HCT116 (cell line): Measurements from ENCODE around the gene VIPR1. TPM values are rescaled to one million over a fixed set of nuclear protein-coding genes. Genes with fewer than 3 reads are reported as not detected.
A peak's percentile ranks its signal among the peaks of the same experiment; 100 is the strongest.

Experiments
- ATAC-seq: fragments of 200-7000 bp; cut with Tn5 transposase; 2 replicates; pipeline ENCODE4 v1.9.1; 2020; ENCODE audit warnings: mild to moderate bottlenecking, moderate library complexity
- BruUV-seq: library from RNA; stranded (reverse); fragments of 400-500 nt; replicated peaks from 2 replicates; lab custom pipeline; 2021; lab: Mats Ljungman, UMichigan
- CTCF ChIA-PET: fragments of 300-600 bp; sonication (Branson Sonifier 250); formaldehyde crosslinking; loops from one replicate; lab custom pipeline; 2021; ENCODE audit warnings: antibody characterized with exemption; lab: Charles Lee
- POLR2A ChIA-PET: fragments of 300-600, 350-600 bp; sonication (Branson Sonifier 250); formaldehyde crosslinking; loops from one replicate; lab custom pipeline; 2021; ENCODE audit warnings: antibody characterized with exemption; lab: Charles Lee
- RAD21 ChIA-PET, 2 experiments: fragments of 300-600 bp; sonication (Branson Sonifier 250); formaldehyde crosslinking; loops; one replicate each; lab custom pipeline; 2023; ENCODE audit warnings: low total read pairs in 2 of 2; ENCODE audit not compliant: uncharacterized antibody in 2 of 2, unreplicated experiment in 2 of 2, low non-redundant PET in 1 of 2; lab: Charles Lee
- DNase-seq: peaks from one replicate; pipeline ENCODE4 v3.0.0-alpha.2; 2010; ENCODE audit warnings: low read depth, low spot score
- H2AFZ ChIP-seq: fragments of 200-600 bp; shearing (Covaris generic), sonication (generic); 2 replicates; pipeline ENCODE4 v1.6.1; 2017; ENCODE audit warnings: low read depth, mixed run types, mixed read lengths, antibody characterized with exemption, low read length; ENCODE audit not compliant: poor library complexity, severe bottlenecking
- H3K27ac ChIP-seq: 2 replicates; pipeline ENCODE4 v1.5.1; 2012; ENCODE audit warnings: low read depth, low read length
- H3K27me3 ChIP-seq: fragments of 200-600 bp; sonication (generic); 2 replicates; pipeline ENCODE4 v1.6.1; 2016; ENCODE audit warnings: mixed run types, low read length, mixed read lengths; ENCODE audit not compliant: insufficient read depth
- H3K36me3 ChIP-seq, 2 experiments: fragments of 200-500 bp in 1 of 2; fragments of 200-600 bp in 1 of 2; sonication (Bioruptor generic) in 1 of 2; sonication (generic) in 1 of 2; 2 replicates each; pipeline versions ENCODE4 v1.5.1 to v1.6.1; 2014 to 2016; ENCODE audit warnings: low read length in 2 of 2, inconsistent platforms in 1 of 2, mixed read lengths in 1 of 2, mixed run types in 1 of 2; ENCODE audit not compliant: insufficient read depth in 2 of 2, control insufficient read depth in 1 of 2
- H3K4me1 ChIP-seq, 2 experiments: fragments of 200-600 bp in 1 of 2; sonication (generic) in 1 of 2; 2 replicates each; pipeline versions ENCODE4 v1.5.1 to v1.6.1; 2012 to 2017; ENCODE audit warnings: low read length in 2 of 2, inconsistent platforms in 1 of 2, mild to moderate bottlenecking in 1 of 2, mixed read lengths in 1 of 2, mixed run types in 1 of 2, moderate library complexity in 1 of 2; ENCODE audit not compliant: insufficient read depth in 2 of 2, control insufficient read depth in 1 of 2
- H3K4me2 ChIP-seq: fragments of 200-600 bp; sonication (generic); 2 replicates; pipeline ENCODE4 v1.6.1; 2017; ENCODE audit warnings: mixed run types, low read length, mixed read lengths
- H3K4me3 ChIP-seq, 2 experiments: fragments of 200-600 bp in 1 of 2; sonication (generic) in 1 of 2; replicated peaks in 1 of 2; 2 replicates each; pipeline ENCODE4 v1.5.1; 2011 to 2016; ENCODE audit warnings: low read length in 2 of 2, control low read depth in 1 of 2, low read depth in 1 of 2, mild to moderate bottlenecking in 1 of 2, mixed read lengths in 1 of 2, mixed run types in 1 of 2
- H3K79me2 ChIP-seq: fragments of 200-600 bp; sonication (generic); 2 replicates; pipeline ENCODE4 v1.6.1; 2017; ENCODE audit warnings: mild to moderate bottlenecking, mixed run types, low read length, moderate library complexity, mixed read lengths; ENCODE audit not compliant: insufficient read depth
- H3K9ac ChIP-seq: fragments of 200-600 bp; sonication (generic); 2 replicates; pipeline ENCODE4 v1.6.1; 2016; ENCODE audit warnings: low read length, mixed read lengths
- H3K9me2 ChIP-seq: fragments of 200-600 bp; sonication (generic), shearing (Covaris generic); 2 replicates; pipeline ENCODE4 v1.6.1; 2017; ENCODE audit warnings: mixed run types, mild to moderate bottlenecking, moderate library complexity; ENCODE audit not compliant: insufficient read depth
- H3K9me3 ChIP-seq, 2 experiments: fragments of 200-500 bp in 1 of 2; fragments of 200-600 bp in 1 of 2; sonication (Bioruptor generic) in 1 of 2; sonication (generic) in 1 of 2; 2 replicates each; pipeline ENCODE4 v1.6.1; 2014 to 2017; ENCODE audit warnings: low read length in 2 of 2, mixed read lengths in 2 of 2, inconsistent platforms in 1 of 2, low read depth in 1 of 2, mild to moderate bottlenecking in 1 of 2, mixed run types in 1 of 2, moderate library complexity in 1 of 2; ENCODE audit not compliant: control insufficient read depth in 1 of 2, insufficient read depth in 1 of 2
- H4K20me1 ChIP-seq: fragments of 200-600 bp; sonication (generic), shearing (Covaris generic); 2 replicates; pipeline ENCODE4 v1.6.1; 2017; ENCODE audit warnings: mixed run types, mild to moderate bottlenecking, moderate library complexity; ENCODE audit not compliant: insufficient read depth
- EZH2 ChIP-seq: fragments of 200-600 bp; sonication (generic); IDR thresholded peaks from 2 replicates; pipeline ENCODE4 v1.6.1; 2017; ENCODE audit warnings: antibody characterized with exemption, mixed run types
- FOSL1 ChIP-seq: IDR thresholded peaks from 2 replicates; pipeline ENCODE4 v1.6.1; 2012; ENCODE audit warnings: low read depth
- JUND ChIP-seq: IDR thresholded peaks from 2 replicates; pipeline ENCODE4 v1.6.1; 2012
- MAX ChIP-seq: IDR thresholded peaks from 2 replicates; pipeline ENCODE4 v1.6.1; 2012
- POLR2A ChIP-seq: IDR thresholded peaks from 2 replicates; pipeline ENCODE4 v1.7.0; 2011; ENCODE audit warnings: borderline replicate concordance; ENCODE audit not compliant: insufficient read depth, insufficient read length; ENCODE audit errors: extremely low read depth
- POLR2AphosphoS5 ChIP-seq: IDR thresholded peaks from 2 replicates; pipeline ENCODE4 v1.6.1; 2011; ENCODE audit warnings: mild to moderate bottlenecking, low read depth, low read length, moderate library complexity
- RAD21 ChIP-seq: IDR thresholded peaks from 2 replicates; pipeline ENCODE4 v1.6.1; 2012; ENCODE audit warnings: low read depth, mild to moderate bottlenecking
- SP1 ChIP-seq: IDR thresholded peaks from 2 replicates; pipeline ENCODE4 v1.6.1; 2012; ENCODE audit warnings: low read depth
- ZFX ChIP-seq: fragments of 450-650 bp; IDR thresholded peaks from 2 replicates; pipeline ENCODE4 v1.6.1; 2017
- intact Hi-C: fragments of 100-400 bp; cut with micrococcal nuclease; formaldehyde crosslinking; loops from 2 replicates; pipeline ENCODE4 v1.10.0; 2022
- total RNA-seq: library from RNA; stranded (reverse); gene quantifications from one replicate; pipeline ENCODE4 v1.2.1, GENCODE V29; 2021; ENCODE audit not compliant: unreplicated experiment
- TF ChIP-seq, protein P1 (sequence below): IDR thresholded peaks from 2 replicates; pipeline ENCODE4 v1.6.1; 2012

The VIPR1 gene
- total RNA-seq, 1 experiment from 2014 or later = 9.6 TPM

GRCh38 chr3:42489937-42490227, 12.6 kb upstream of the VIPR1 start:
- ChIA-PET POLR2A (interaction anchor here (1.1 to 2.1 kb wide), 3 partner anchors 11 to 13 kb away, joined by 3 to 13 read pairs (median 4); partner anchors contain the start of gene VIPR1), RAD21 (no interaction called here), CTCF (interaction anchor here (1.3 kb wide), 1 partner anchor 47 kb away, joined by 4 read pairs; no protein-coding TSS in a partner anchor)
- intact Hi-C loops = no loop called here
- Histone ChIP-seq H3K27me3 (no peaks in the 10 kb centered on the region), H3K36me3 (no peaks in the 10 kb centered on the region), H3K4me3 (peak overlapping the region in 1 of 2 experiments; percentile 45; a peak in 2 of 4 replicates), H3K9ac (peak overlapping the region; percentile 38), H3K79me2 (no peaks in the 10 kb centered on the region), H3K4me2 (peak overlapping the region; percentile 85), H4K20me1 (no peaks in the 10 kb centered on the region), H3K9me3 (0 out of 4 replicates have a peak, but pooled peaks cover 0 to 4% of the 10 kb centered on the region in 2 experiments), H3K9me2 (no peaks in the 10 kb centered on the region), H3K4me1 (peaks cover 24 to 53% of the 10 kb centered on the region in 2 experiments), H2AFZ (no peak overlapping the region), H3K27ac (peak overlapping the region; percentile 76)
- TF ChIP-seq EZH2 = no peak
- no peak for TF ChIP-seq FOSL1
- no peak for TF ChIP-seq MAX
- DNase-seq (no peak), ATAC-seq (peak; percentile 28)
- no TSS peak for BruUV-seq

DNA sequence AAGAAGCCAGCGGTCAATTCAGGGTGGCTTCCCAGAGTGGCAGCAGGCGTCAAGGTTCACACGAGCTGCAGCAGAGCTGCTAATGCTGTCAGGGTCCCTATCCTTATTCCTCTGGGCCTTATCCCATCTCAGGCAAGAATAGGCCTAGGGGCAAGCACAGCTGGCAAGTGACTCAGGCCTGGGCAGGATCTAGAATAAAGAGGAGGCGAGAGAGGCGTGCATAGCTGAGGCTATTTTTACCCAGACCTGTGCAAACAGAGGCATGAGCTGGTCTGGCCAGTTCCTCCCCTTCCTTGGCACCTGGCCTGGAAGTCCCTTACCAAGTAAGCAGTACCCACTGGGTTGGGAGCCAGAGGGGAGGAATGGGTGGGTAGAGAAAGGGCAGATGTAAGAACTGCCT, 12.2 kb upstream of the VIPR1 start:
- Histone ChIP-seq H3K36me3 (no peaks in the 10 kb centered on the region), H3K9me3 (0 out of 4 replicates have a peak, but pooled peaks cover 0 to 4% of the 10 kb centered on the region in 2 experiments), H3K9me2 (no peaks in the 10 kb centered on the region), H2AFZ (peak overlapping the region; percentile 75), H3K27ac (peak overlapping the region; percentile 76), H3K4me3 (peak overlapping the region in 1 of 2 experiments; percentile 45; a peak in 2 of 4 replicates), H3K79me2 (no peaks in the 10 kb centered on the region), H3K4me1 (peaks cover 24 to 54% of the 10 kb centered on the region in 2 experiments), H3K27me3 (no peaks in the 10 kb centered on the region), H3K9ac (peak overlapping the region; percentile 38), H3K4me2 (peak overlapping the region; percentile 85), H4K20me1 (no peaks in the 10 kb centered on the region)
- ATAC-seq = peak; percentile 92
- no TSS peak for BruUV-seq
- RAD21 ChIA-PET = no interaction called here
- CTCF ChIA-PET = interaction anchor here (1.3 kb wide), 1 partner anchor 47 kb away, joined by 4 read pairs; no protein-coding TSS in a partner anchor
- DNase-seq = peak; percentile 59
- POLR2A ChIA-PET = interaction anchor here (1.1 to 2.1 kb wide), 3 partner anchors 11 to 14 kb away, joined by 3 to 13 read pairs (median 4); partner anchors contain the start of gene VIPR1
- intact Hi-C loops = no loop called here
- TF ChIP-seq POLR2A (no peak), SP1 (peak; percentile 92), ZFX (peak; percentile 31; the same call in 1 of the 2 replicates), MAX (peak; percentile 68), FOSL1 (peak; percentile 59; the same call in 1 of the 2 replicates), POLR2AphosphoS5 (peak; percentile 65), EZH2 (no peak), RAD21 (peak; percentile 24), JUND (peak; percentile 78)
- TF ChIP-seq, protein P1, sequence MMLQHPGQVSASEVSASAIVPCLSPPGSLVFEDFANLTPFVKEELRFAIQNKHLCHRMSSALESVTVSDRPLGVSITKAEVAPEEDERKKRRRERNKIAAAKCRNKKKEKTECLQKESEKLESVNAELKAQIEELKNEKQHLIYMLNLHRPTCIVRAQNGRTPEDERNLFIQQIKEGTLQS = no peak
